C4-2B (cell line): Measurements from ENCODE around the gene JAZF1.

Experiments used
- H3K27ac ChIP-seq: fragments of 450-650 bp; 2 replicates; pipeline ENCODE4 v1.5.1; 2017
- ZFX ChIP-seq: fragments of 450-650 bp; IDR thresholded peaks from 2 replicates; pipeline ENCODE4 v1.6.1; 2017
- TF ChIP-seq, protein P1 (sequence below): fragments of 450-650 bp; conservative IDR thresholded peaks from 2 replicates; pipeline ENCODE4 v1.5.1; 2017; ENCODE audit warnings: mild to moderate bottlenecking

The JAZF1 gene

GRCh38 chr7:27782849-27783248, 397.7 kb downstream of the JAZF1 start:
- no peak overlapping the region for H3K27ac ChIP-seq
- no peak for TF ChIP-seq ZFX
- TF ChIP-seq, protein P1, sequence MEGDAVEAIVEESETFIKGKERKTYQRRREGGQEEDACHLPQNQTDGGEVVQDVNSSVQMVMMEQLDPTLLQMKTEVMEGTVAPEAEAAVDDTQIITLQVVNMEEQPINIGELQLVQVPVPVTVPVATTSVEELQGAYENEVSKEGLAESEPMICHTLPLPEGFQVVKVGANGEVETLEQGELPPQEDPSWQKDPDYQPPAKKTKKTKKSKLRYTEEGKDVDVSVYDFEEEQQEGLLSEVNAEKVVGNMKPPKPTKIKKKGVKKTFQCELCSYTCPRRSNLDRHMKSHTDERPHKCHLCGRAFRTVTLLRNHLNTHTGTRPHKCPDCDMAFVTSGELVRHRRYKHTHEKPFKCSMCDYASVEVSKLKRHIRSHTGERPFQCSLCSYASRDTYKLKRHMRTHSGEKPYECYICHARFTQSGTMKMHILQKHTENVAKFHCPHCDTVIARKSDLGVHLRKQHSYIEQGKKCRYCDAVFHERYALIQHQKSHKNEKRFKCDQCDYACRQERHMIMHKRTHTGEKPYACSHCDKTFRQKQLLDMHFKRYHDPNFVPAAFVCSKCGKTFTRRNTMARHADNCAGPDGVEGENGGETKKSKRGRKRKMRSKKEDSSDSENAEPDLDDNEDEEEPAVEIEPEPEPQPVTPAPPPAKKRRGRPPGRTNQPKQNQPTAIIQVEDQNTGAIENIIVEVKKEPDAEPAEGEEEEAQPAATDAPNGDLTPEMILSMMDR: no peak

DNA sequence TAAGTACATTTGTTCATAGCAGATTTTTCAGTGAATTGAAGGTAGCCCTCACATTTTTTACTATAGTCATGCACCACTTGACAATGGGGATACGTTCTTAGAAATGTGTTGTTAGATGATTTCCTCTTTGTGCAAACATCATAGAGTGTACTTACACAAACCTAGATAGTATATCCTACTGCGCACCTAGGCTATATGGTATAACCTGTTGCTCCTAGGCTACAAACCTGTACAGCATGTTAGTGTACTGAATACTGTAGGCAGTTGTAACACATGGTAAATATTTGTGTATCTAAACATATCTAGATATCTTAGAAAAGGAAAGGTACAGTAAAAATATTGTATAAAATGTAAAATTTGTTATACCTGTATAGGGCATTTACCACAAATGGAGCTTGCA, 399.4 kb downstream of the JAZF1 start:
- H3K27ac ChIP-seq: no peak overlapping the region
- TF ChIP-seq, protein P1: no peak
- TF ChIP-seq ZFX: no peak
